ENCODE results near the gene SLC25A47. TPM values are rescaled to one million over a fixed set of nuclear protein-coding genes. Genes with fewer than 3 reads are reported as not detected.

SLC25A47 gene
- polyA plus RNA-seq, 1 experiment = not detected

- Histone ChIP-seq H3K36me3 (ENCODE audit: control insufficient read depth, insufficient read depth, low read length) (peaks cover 6% of the 10 kb centered on the region), H3K27me3 (ENCODE audit: control insufficient read depth, insufficient read depth, low read length) (no peaks in the 10 kb centered on the region), H3K4me3 (ENCODE audit: low read depth, low read length) (no peak overlapping the region)
- POLR2A ChIA-PET = no interaction called here
- CTCF ChIA-PET = interaction anchor here (4.7 kb wide), 1 partner anchor 12 kb away, joined by 15 read pairs; no protein-coding TSS in a partner anchor
- TF ChIP-seq CTCF (IDR thresholded peaks at IDR 0.05; ENCODE audit: insufficient read depth, low read depth, low read length) = no peak
- no peak for DNase-seq (ENCODE audit: low read depth)
These were observed 31.6 kb upstream of the SLC25A47 start for GRCh38 chr14:100291305-100292075.

- no peak for TF ChIP-seq CTCF (IDR thresholded peaks at IDR 0.05; ENCODE audit: insufficient read depth, low read depth, low read length)
- ChIA-PET CTCF (interaction anchor here (1.4 to 4.7 kb wide), 2 partner anchors 11 to 13 kb away, joined by 4 to 15 read pairs; no protein-coding TSS in a partner anchor), POLR2A (no interaction called here)
- H3K4me3 ChIP-seq (ENCODE audit: low read depth, low read length) = no peak overlapping the region
- H3K36me3 ChIP-seq (ENCODE audit: control insufficient read depth, insufficient read depth, low read length) = peaks cover 6% of the 10 kb centered on the region
- no peak for DNase-seq (ENCODE audit: low read depth)
- no peaks in the 10 kb centered on the region for H3K27me3 ChIP-seq (ENCODE audit: control insufficient read depth, insufficient read depth, low read length)
These were observed 30.8 kb upstream of the SLC25A47 start for GRCh38 chr14:100292301-100292775.

GRCh38 chr14:100292776-100293461 lies 30.2 kb upstream of the SLC25A47 start:
- H3K27me3 ChIP-seq (ENCODE audit: control insufficient read depth, insufficient read depth, low read length) = no peaks in the 10 kb centered on the region
- CTCF ChIA-PET = interaction anchor here (1.4 to 4.7 kb wide), 2 partner anchors 10 to 14 kb away, joined by 4 to 15 read pairs; no protein-coding TSS in a partner anchor
- DNase-seq (ENCODE audit: low read depth) = no peak

GRCh38 chr14:100293497-100294212 lies 29.5 kb upstream of the SLC25A47 start:
- no peak for TF ChIP-seq CTCF (IDR thresholded peaks at IDR 0.05; ENCODE audit: insufficient read depth, low read depth, low read length)
- ChIA-PET CTCF (interaction anchor here (0.9 to 4.7 kb wide), 3 partner anchors 9 to 15 kb away, joined by 3 to 15 read pairs (median 4); no protein-coding TSS in a partner anchor), POLR2A (no interaction called here)
- Histone ChIP-seq H3K36me3 (ENCODE audit: control insufficient read depth, insufficient read depth, low read length) (peaks cover 6% of the 10 kb centered on the region), H3K27me3 (ENCODE audit: control insufficient read depth, insufficient read depth, low read length) (no peaks in the 10 kb centered on the region), H3K4me3 (ENCODE audit: low read depth, low read length) (no peak overlapping the region)
- no peak for DNase-seq (ENCODE audit: low read depth)

More at GRCh38 chr14:100292776-100293461, 30.2 kb upstream of the SLC25A47 start:
- POLR2A ChIA-PET = no interaction called here
- Histone ChIP-seq H3K36me3 (ENCODE audit: control insufficient read depth, insufficient read depth, low read length) (peaks cover 6% of the 10 kb centered on the region), H3K4me3 (ENCODE audit: low read depth, low read length) (no peak overlapping the region)
- TF ChIP-seq CTCF (IDR thresholded peaks at IDR 0.05; ENCODE audit: insufficient read depth, low read depth, low read length) = no peak

All from BJ (cell line).